ENCODE results near the gene HDAC5.
A peak's percentile ranks its signal among the peaks of the same experiment; 100 is the strongest.
"Not testable (repeated sequence)": the region's sequence is repeated elsewhere in the genome, so short reads cannot be mapped to it uniquely, and the experiment has no call there.

Gene HDAC5

DNA sequence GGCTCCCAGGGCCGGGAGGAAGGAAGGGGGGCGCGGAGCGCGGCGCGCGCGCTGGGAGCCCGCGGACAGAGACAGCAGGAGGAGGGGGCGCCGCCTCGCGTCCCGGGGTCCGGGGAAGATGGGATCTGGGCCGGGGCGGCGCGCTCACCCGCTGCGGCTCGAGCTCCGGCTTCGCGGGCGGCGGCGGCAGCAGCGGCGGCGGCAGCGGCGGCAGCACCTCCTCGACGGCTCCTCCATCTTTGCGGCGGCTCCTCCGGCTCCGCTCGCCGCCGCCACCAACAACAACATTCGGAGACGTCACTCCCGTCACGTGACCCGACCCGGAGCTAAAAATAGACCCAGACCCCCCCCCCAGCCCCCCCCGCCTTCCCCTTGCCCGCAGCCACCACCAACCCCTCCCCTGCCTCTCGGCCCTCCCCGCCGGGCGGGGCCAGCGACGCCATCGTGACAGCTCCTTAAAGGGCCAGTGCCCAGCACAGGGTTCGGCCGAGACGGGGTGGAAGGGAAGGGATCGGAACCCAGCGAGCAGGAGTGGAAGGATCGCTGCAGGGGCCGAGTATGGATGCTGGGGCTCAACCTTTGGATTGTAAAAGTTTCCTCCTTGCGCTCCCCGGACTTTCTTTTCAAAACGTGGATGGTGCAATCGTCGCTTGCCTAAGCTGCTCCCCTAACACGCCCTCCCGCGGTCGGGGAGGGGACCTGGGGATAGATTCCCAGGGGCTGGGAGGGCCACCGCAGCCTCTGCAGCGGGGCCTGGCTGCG is at the start of gene HDAC5:
TSS of gene HDAC5 (minus strand) at position 286 of the 762 bp plus-strand sequence. CDS start 6,126 bp downstream, outside the sequence.
- DNase-seq, result peak; percentile 97 to 99

GRCh38 chr17:44171931-44172455 is 48.6 kb upstream of the HDAC5 start:
- no peak for DNase-seq

DNA sequence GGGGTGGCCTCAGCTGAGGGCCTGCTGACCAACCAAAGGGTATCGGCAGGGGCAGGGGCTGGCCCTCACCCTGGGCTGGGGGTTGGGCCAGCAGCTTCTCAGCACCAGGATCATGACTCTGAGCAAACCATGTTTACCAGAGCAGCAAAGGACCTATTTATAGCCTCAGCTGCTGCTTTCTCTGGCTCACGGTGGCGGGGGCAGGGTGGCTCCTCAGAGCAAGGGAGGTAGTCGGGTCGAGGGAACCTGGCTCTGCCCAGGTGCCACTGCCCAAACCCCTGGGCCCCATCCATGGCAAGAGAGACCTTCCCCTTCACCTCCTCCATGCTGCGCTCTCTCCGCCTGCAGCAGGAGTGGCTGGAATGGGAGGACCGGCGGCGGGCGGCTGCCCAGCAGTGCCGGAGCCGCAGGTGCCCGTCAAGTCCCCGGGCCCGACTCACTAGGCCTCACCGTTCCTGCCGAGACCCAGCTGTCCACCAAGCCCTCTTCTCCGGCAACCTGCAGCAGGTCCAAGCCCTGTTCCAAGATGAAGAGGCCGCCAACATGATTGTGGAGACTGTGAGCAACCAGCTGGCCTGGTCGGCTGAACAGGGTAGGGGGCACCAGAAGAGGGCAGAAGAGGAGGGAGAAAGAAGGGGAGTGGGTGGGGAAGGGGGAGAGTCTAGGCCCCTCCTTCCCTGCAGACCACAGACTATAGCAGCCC is 47.2 kb upstream of the HDAC5 start, which contains the start of gene ASB16:
TSS of gene ASB16 (plus strand) at position 206 of the 703 bp plus-strand sequence. CDS start at position 292, 86 bp downstream.
- no peak for DNase-seq

DNA sequence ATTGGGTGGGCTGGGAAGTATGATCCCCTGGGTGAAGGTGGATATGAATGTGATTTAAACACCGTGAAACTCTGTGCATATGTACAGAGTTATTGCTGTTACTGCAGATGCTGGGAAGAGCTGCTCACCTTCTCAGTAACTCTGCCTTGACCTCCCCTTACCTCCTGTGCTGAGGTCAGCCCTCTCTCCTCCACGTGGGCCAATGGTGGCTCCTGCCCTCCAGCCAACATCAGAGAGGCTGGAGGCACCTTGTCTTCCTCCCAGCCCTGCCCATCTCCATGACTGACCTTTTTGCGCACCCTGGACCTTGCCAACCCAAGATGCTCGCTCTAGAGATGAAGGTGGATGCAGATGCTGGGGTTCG is 46.7 kb upstream of the HDAC5 start:
- DNase-seq, result no peak

GRCh38 chr17:44167181-44167861 is 43.9 kb upstream of the HDAC5 start:
- DNase-seq, result no peak

GRCh38 chr17:44164476-44164875 is 41.0 kb upstream of the HDAC5 start:
- no peak for DNase-seq

DNA sequence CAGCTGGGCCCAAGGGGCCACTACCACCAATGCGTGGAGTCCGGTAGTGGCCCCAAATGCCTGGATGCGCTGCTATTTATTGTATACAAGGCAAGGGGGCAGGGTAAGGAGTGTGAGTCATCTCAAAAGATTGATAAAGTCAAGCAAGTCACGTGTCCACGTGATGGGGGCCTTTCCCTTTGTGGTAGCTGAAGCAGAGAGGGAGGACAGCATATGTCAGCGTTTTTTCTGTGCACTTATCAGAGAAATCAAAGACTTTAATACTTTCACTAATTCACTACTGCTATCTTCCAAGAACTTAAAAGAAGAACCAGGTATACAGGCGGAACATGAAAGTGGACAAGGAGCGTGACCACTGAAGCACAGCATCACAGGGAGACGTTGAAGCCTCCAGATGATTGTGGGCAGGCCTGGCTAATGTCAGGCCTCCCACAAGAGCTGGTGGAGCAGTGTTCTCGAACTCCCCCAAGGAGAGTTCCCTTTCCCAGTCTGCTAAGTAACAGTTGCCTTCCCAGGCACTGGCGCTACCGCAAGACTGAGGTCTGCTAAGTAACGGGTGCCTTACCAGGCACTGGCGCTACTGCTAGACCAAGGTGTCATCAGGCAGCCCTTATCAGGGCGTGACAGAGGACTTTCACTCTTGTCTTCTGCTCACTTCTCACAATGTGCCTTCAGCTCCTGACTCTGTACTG is 36.2 kb upstream of the HDAC5 start:
- DNase-seq, result no peak

DNA sequence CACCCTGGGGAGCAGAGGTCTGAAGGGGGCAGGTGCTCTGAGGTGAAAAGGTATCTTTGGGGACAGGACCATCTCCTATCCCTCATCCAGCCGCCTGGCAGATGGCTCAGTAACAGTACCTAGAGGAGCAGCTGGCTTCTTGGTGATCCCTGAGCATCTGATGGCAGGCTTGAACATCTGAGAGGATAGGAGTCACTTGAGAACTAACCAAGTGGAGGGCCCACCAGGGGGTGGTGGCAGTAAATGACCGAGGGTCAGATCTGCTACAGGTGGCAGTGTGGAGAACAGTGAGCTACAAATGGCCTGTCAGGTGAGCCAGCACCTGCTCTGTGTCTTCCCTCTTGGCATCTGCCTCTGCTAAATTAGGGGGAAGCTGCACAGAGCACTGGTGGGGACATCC is 32.0 kb upstream of the HDAC5 start:
- no peak for DNase-seq

GRCh38 chr17:44152875-44153274 is 29.4 kb upstream of the HDAC5 start:
- no peak for DNase-seq

DNA sequence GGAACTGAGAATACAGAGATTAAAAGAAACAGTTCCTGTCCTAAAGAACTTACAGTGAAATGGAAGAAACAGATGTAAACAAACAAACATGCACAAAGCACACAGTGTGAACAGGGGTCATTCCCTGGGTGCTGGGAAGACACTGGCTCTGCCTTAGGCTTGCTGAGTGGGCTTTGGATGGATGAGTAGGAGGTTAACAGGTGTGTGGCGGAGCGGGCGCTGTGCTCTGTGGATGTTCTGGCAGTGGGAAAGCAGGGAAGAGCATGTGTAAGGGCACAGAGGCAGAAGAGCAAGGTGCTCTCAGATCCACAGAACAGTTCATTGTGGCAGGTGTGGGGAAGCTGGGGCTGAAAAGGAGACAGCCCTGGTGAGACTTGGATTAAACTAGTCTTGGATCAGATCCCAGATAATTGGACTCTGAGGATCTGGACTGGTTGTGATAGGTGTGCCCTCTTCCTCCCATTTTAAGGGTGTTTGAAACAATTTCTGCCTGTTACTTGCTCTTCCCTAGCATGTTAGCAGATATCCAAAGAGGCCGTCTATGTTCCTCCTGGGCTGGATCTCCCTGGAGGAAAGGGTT is 26.4 kb upstream of the HDAC5 start:
- DNase-seq, result no peak

DNA sequence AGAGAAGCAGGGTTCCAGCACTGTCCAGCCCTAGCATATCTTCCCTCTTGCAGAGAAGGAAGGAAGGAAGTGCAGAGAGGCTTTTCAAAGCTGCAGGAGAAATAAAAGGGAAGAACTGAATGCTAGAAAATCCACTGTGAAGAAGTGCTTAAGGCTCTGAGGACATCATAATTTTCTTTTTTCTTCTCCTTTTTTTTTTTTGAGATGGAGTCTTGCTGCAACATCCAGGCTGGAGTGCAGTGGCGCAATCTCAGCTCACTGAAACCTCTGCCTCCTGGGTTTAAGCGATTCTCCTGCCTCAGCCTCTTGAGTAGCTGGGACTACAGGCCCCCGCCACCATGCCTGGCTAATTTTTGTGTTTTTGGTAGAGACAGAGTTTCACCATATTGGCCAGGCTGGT is 25.6 kb upstream of the HDAC5 start:
- peak; percentile 61 to 68 for DNase-seq

GRCh38 chr17:44147812-44148211 is 24.4 kb upstream of the HDAC5 start:
- DNase-seq, result no peak

GRCh38 chr17:44146375-44147346 is 23.2 kb upstream of the HDAC5 start:
- DNase-seq, result no peak

- DNase-seq, result no peak
Observed at GRCh38 chr17:44144966-44145739, 21.7 kb upstream of the HDAC5 start.

GRCh38 chr17:44143921-44144320 is 20.5 kb upstream of the HDAC5 start:
- not testable (repeated sequence) for DNase-seq

- DNase-seq, result peak; percentile 36 to 41
Observed at GRCh38 chr17:44137891-44138709, 14.7 kb upstream of the HDAC5 start.

DNA sequence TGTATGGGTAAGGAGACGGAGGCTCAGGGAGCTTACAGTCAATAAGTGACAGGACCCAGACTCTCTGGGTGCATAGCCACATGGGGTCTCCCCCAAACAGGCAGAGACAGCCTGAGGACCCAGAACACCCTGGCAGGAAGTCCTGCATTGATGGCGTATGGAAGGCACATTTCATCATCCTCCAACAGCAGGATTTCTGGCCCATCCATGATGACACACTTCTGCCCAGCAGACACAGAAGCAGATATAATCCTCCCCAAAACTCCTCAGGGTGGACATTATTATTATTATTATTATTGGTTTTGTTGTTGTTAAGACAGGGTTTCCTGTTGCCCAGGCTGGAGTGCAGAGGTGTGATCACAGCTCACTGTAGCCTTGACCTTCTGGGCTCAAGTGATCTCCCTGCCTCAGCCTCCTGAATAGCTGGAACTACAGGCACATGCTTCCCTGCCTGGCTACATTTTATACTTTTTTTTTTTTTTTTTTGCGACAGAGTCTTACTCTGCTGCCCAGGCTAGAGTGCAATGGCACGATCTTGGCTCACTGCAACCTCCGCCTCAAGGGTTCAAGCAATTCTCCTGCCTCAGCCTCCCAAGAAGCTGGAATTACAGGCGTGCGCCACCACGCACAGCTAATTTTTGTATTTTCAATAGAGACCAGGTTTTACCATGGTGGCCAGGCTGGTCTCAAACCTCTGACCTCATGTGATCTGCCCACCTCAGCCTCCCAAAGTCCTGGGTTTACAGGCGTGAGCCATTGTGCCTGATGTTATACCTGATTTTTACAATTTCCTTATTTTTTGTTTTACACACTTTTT is 11.5 kb upstream of the HDAC5 start:
- peak in 1 of 2 experiments; percentile 18 for DNase-seq

DNA sequence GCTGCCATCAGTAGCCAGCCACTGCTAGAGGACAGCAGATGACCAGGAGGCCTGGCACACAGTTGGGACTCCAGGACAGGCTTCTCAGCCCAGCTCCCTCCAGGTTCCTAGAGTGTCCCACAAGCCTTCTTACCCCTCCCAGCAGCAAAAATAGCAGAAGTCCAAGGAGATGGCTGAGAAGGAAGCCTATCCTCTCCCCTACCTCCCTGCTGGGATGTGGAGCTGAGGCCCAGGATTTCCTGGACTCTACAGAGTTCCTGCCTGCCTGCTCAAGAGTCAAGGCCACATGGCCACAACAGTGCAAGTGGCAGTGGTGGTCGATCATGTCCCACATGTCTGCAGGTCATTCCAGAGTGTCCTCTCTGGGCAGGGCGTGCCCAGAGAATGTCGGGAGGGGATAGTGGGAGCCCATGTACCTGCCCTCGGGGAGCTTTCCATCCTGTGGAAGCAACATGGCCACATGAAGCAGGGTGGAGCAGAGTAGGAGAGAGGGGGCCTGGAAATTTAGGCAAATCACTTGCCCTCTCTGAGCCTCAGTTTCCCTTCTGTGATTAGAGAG is 10.6 kb upstream of the HDAC5 start:
- no peak for DNase-seq
